Gastroesophageal sphincter (tissue), 3 donors: ENCODE measurements around the gene SDHB.

ENCODE experiments used
- CTCF ChIP-seq, 4 experiments: fragments of 200-600 bp in 2 of 4; fragments of 450-650 bp in 2 of 4; sonication (generic) in 1 of 4; IDR thresholded peaks; one replicate each; pipeline ENCODE4 v1.5.1; 2017 to 2019; ENCODE audit warnings: antibody characterized with exemption in 4 of 4, mild to moderate bottlenecking in 2 of 4, moderate library complexity in 2 of 4
- POLR2A ChIP-seq, 2 donors: fragments of 450-650 bp; IDR thresholded peaks; one replicate each; pipeline ENCODE4 v1.6.1; 2017; ENCODE audit warnings: antibody characterized with exemption in 2 of 2, mild to moderate bottlenecking in 2 of 2, moderate library complexity in 1 of 2
- POLR2AphosphoS5 ChIP-seq: sonication (generic); formaldehyde crosslinking; IDR thresholded peaks from one replicate; pipeline ENCODE4 v1.6.1; 2017; ENCODE audit warnings: antibody characterized with exemption

- no peak for TF ChIP-seq CTCF (IDR thresholded peaks at IDR 0.05)
- TF ChIP-seq POLR2A (IDR thresholded peaks at IDR 0.05) = no peak
- TF ChIP-seq POLR2AphosphoS5 = no peak
These were observed 57.0 kb downstream of the SDHB start for GRCh38 chr1:16996845-16997244.
